Skeletal muscle tissue (tissue), 4 donors: Measurements from ENCODE around the gene MCF2L. TPM values are rescaled to one million over a fixed set of nuclear protein-coding genes. Genes with fewer than 3 reads are reported as not detected.
A peak's percentile ranks its signal among the peaks of the same experiment; 100 is the strongest.
"Not testable (repeated sequence)": the region's sequence is repeated elsewhere in the genome, so short reads cannot be mapped to it uniquely, and the experiment has no call there.

Source experiments
- H3K27ac ChIP-seq: one replicate; pipeline ENCODE4 v1.7.0; 2013; ENCODE audit warnings: mild to moderate bottlenecking, low read depth, low read length, inconsistent platforms
- H3K27me3 ChIP-seq, 3 donors: one replicate each; pipeline ENCODE4 v1.7.0; 2013; ENCODE audit warnings: low read length in 3 of 3; ENCODE audit not compliant: control insufficient read depth in 3 of 3, insufficient read depth in 3 of 3
- H3K36me3 ChIP-seq, 3 donors: one replicate each; pipeline ENCODE4 v1.7.0; 2013; ENCODE audit warnings: low read length in 3 of 3; ENCODE audit not compliant: control insufficient read depth in 3 of 3, insufficient read depth in 3 of 3
- H3K4me1 ChIP-seq, 3 donors: one replicate each; pipeline ENCODE4 v1.7.0; 2013; ENCODE audit warnings: low read length in 3 of 3, mild to moderate bottlenecking in 3 of 3; ENCODE audit not compliant: control insufficient read depth in 3 of 3, insufficient read depth in 3 of 3
- H3K4me3 ChIP-seq, 3 donors: one replicate each; pipeline ENCODE4 v1.7.0; 2013; ENCODE audit warnings: low read length in 3 of 3
- H3K9ac ChIP-seq, 3 donors: one replicate each; pipeline ENCODE4 v1.7.0; 2013; ENCODE audit warnings: low read length in 3 of 3, mild to moderate bottlenecking in 3 of 3, moderate library complexity in 2 of 3, low read depth in 1 of 3
- H3K9me3 ChIP-seq, 3 donors: one replicate each; pipeline ENCODE4 v1.7.0; 2013; ENCODE audit warnings: low read length in 3 of 3; ENCODE audit not compliant: control insufficient read depth in 3 of 3
- total RNA-seq: library from RNA; depleted of rRNA; stranded (reverse); fragments of >200 nt; gene quantifications from one replicate; pipeline ENCODE4 v1.2.3, GENCODE V29; 2014
- donor health status: Osteomylitis.

The MCF2L gene
- total RNA-seq, 1 donor from 2014 or later: 18.3 TPM

DNA sequence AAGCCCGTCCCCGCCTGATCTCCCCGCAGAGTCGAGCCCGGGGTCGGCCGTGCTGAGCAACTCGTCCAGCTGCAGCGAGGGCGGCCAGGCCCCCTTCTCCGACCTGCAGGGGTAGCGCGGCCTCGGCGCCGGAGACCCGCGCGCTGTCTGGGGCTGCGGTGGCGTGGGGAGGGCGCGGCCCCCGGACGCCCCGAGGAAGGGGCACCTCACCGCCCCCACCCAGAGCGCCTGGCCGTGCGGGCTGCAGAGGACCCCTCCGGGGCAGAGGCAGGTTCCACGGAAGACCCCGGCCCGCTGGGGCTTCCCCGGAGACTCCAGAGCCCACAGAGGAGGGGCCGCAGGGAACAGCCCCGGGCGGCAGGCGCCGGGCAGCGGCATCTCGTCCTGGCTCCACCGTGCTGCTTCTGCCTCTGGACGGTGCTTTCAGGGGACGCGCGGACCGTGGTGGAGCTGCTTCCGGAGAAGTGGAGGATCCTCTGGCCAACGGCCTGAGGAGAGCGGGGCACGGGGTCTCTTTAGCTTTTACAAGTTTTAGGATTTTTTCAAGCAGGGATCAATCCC is 127.8 kb downstream of the MCF2L start:
- Histone ChIP-seq H3K27ac (no peak overlapping the region), H3K36me3 (peaks cover 0 to 4% (median 0%) of the 10 kb centered on the region in 3 donors), H3K9ac (no peak overlapping the region), H3K4me1 (peaks cover 0 to 10% (median 0%) of the 10 kb centered on the region in 3 donors), H3K4me3 (no peak overlapping the region), H3K9me3 (no peaks in the 10 kb centered on the region), H3K27me3 (peaks cover 0 to 5% (median 5%) of the 10 kb centered on the region in 3 donors)

DNA sequence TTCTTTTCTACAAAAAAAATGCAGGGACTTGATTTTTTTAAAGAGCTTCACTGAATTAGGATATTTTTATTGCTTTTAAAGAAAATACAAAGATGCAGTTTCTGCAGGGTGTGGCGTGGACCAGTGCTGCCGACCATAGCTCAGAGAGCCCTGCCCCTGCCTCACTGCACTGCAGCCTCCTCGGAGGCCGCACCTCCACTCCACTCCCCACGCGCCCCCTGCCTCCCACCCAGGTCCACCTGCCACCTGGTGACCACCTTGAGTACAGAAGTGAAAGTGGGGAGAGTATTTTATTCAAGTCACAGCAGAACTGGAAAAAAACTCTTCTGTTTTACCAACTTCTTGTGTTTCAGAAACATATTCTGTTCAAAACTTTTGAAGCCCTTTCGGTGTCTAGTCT is 128.6 kb downstream of the MCF2L start:
- H3K9me3 ChIP-seq: no peaks in the 10 kb centered on the region
- H3K4me3 ChIP-seq: no peak overlapping the region
- no peak overlapping the region for H3K27ac ChIP-seq
- peaks cover 0 to 10% (median 0%) of the 10 kb centered on the region in 3 donors for H3K4me1 ChIP-seq
- H3K36me3 ChIP-seq: peaks cover 0 to 4% (median 0%) of the 10 kb centered on the region in 3 donors
- peak overlapping the region in 1 of 3 donors; percentile 54 for H3K9ac ChIP-seq
- H3K27me3 ChIP-seq: peaks cover 0 to 5% (median 5%) of the 10 kb centered on the region in 3 donors

- H3K36me3 ChIP-seq: peaks cover 0 to 4% (median 0%) of the 10 kb centered on the region in 3 donors
- peak overlapping the region in 1 of 3 donors; percentile 54 for H3K9ac ChIP-seq
- no peak overlapping the region for H3K27ac ChIP-seq
- H3K4me1 ChIP-seq: peaks cover 0 to 10% (median 0%) of the 10 kb centered on the region in 3 donors
- H3K9me3 ChIP-seq: no peaks in the 10 kb centered on the region
- H3K27me3 ChIP-seq: peaks cover 0 to 6% (median 5%) of the 10 kb centered on the region in 3 donors
- peak overlapping the region in 1 of 3 donors; percentile 19 for H3K4me3 ChIP-seq
Measured at GRCh38 chr13:113098162-113098732, 129.2 kb downstream of the MCF2L start.

DNA sequence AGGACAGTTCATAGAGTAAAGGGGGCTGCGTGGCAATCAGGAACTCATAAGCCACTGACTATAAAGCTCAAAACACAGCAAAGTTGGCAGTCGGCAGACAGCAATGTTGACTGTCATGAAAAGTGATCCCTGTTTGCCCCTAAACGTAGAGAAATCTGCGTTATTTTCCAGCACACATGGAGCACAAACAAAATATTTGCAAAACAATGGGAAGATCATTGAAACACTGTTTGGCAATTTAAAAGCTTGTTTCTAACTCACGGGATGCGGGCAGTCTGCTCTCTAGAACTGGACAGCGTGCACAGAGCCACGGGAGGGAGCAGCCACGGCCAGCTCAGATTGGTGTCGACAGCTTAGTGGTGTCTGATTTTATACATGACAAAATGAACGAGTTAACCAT is 130.1 kb downstream of the MCF2L start:
- no peaks in the 10 kb centered on the region for H3K9me3 ChIP-seq
- no peak overlapping the region for H3K9ac ChIP-seq

GRCh38 chr13:113102302-113102701 is 133.3 kb downstream of the MCF2L start:
- not testable (repeated sequence) for H3K9ac ChIP-seq, H3K36me3 ChIP-seq, H3K27ac ChIP-seq

More for the DNA sequence above, 130.1 kb downstream of the MCF2L start:
- peaks cover 0 to 10% (median 0%) of the 10 kb centered on the region in 3 donors for H3K4me1 ChIP-seq
- no peak overlapping the region for H3K27ac ChIP-seq
- H3K36me3 ChIP-seq: peaks cover 0 to 4% (median 0%) of the 10 kb centered on the region in 3 donors
- H3K27me3 ChIP-seq: peaks cover 2 to 11% (median 6%) of the 10 kb centered on the region in 3 donors
- no peak overlapping the region for H3K4me3 ChIP-seq

DNA sequence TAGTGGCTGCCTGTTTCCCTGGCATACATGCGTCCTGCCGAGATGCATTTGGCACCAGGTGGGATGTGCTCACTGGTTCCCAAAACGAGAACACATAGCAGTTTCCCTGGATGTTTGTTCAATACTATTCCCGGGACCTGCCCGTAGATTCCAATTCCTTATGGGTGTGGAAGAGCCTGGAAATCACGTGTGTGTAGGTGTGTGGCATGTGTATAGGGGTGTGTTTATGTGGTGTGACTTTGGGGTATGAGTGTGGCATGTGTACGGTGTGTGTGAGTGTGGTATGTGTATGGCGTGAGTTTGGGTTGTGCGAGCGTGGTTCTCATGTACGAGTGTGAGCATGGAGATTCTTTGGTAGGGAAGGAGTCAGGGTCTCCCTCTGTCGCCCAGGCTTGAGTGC is 133.7 kb downstream of the MCF2L start:
- H3K9ac ChIP-seq: no peak overlapping the region
- H3K9me3 ChIP-seq: no peaks in the 10 kb centered on the region
- H3K27me3 ChIP-seq: peaks cover 7 to 24% (median 20%) of the 10 kb centered on the region in 3 donors
- peaks cover 0 to 2% (median 0%) of the 10 kb centered on the region in 3 donors for H3K36me3 ChIP-seq
- no peak overlapping the region for H3K27ac ChIP-seq
- no peak overlapping the region for H3K4me3 ChIP-seq
- H3K4me1 ChIP-seq: peaks cover 0 to 8% (median 0%) of the 10 kb centered on the region in 3 donors

More at GRCh38 chr13:113102302-113102701, 133.3 kb downstream of the MCF2L start:
- not testable (repeated sequence) for H3K4me3 ChIP-seq, H3K4me1 ChIP-seq, H3K9me3 ChIP-seq
- H3K27me3 ChIP-seq: peaks cover 7 to 24% (median 20%) of the 10 kb centered on the region in 3 donors

- no peaks in the 10 kb centered on the region for H3K9me3 ChIP-seq
Measured at GRCh38 chr13:113103646-113104045, 134.6 kb downstream of the MCF2L start.

DNA sequence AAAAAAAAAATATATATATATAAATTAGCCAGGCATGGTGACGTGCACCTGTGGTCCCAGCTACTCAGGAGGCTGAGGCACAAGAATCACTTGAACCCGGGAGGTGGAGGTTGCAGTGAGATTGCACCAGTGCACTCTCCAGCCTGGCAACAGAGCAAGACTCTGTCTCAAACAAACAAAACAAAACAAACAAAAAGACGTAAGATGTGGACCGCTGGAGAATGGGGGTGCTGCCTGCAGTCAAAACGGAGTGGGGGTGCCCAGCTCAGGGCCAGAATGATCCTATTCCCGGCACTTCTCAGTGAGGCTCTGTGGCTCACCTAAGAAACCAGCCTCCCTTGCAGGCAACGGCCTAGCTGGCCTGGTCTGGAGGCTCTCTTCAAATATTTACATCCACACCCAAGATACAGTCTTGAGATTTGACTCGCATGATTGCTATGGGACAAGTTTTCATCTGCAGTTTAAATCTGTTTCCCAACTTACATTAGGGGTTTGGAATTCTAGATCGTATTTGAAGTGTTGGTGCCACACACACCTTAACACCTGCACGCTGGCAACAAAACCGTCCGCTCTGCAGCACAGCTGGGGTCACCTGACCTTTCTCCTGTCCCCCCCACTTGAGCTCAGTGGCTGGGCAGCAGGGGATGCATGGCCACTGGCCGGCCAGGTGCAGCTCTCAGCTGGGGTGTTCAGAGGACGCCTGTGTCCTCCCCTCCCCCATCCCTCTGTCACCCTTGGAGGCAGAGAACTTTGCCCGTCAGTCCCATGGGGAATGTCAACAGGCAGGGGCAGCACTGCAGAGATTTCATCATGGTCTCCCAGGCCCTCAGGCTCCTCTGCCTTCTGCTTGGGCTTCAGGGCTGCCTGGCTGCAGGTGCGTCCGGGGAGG is 136.3 kb downstream of the MCF2L start, which contains the start of gene F7:
Gene F7 (plus strand): TSS at position 760 of the 889 bp plus-strand sequence. CDS start 51 bp downstream, at position 811.
- Histone ChIP-seq H3K9me3 (no peaks in the 10 kb centered on the region), H3K4me3 (no peak within 1 kb of the TSS)

More at GRCh38 chr13:113103646-113104045, 134.6 kb downstream of the MCF2L start:
- H3K9ac ChIP-seq: no peak overlapping the region
- H3K4me3 ChIP-seq: no peak overlapping the region
- H3K36me3 ChIP-seq: peaks cover 0 to under 1% (median 0%) of the 10 kb centered on the region in 3 donors
- no peak overlapping the region for H3K27ac ChIP-seq
- H3K27me3 ChIP-seq: peaks cover 7 to 22% (median 20%) of the 10 kb centered on the region in 3 donors
- peaks cover 0 to 1% (median 0%) of the 10 kb centered on the region in 3 donors for H3K4me1 ChIP-seq

DNA sequence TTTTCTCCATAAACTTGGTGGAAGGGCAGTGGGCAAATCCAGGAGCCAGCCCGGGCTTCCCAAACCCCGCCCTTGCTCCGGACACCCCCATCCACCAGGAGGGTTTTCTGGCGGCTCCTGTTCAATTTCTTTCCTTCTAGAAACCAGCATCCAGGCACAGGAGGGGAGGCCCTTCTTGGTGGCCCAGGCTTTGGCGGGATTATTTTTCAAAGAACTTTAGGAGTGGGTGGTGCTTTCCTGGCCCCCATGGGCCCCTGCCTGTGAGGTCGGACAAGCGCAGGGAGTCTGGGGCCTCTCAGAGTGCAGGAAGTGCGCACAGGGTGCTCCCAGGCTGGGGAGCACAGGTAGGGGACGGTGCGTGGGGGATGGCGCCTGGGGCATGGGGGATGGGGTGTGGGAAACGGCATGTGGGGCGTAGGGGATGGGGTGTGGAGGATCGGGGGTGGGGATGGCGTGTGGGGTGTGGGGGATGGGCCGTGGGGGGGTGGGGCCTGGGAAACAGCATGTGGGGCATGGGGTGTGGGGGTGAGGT is 137.0 kb downstream of the MCF2L start:
- Histone ChIP-seq H3K27me3 (peaks cover 26 to 39% (median 38%) of the 10 kb centered on the region in 3 donors), H3K4me3 (no peak overlapping the region), H3K36me3 (no peaks in the 10 kb centered on the region), H3K9me3 (no peaks in the 10 kb centered on the region), H3K4me1 (peaks cover 0 to 6% (median 3%) of the 10 kb centered on the region in 3 donors), H3K9ac (no peak overlapping the region), H3K27ac (no peak overlapping the region)

More for the DNA sequence above, 136.3 kb downstream of the MCF2L start, which contains the start of gene F7:
- Histone ChIP-seq H3K27ac (no peak within 1 kb of the TSS), H3K4me1 (peaks cover 0 to 3% (median 0%) of the 10 kb centered on the region in 3 donors), H3K9ac (no peak within 1 kb of the TSS), H3K36me3 (no peaks in the 10 kb centered on the region), H3K27me3 (peaks cover 19 to 32% (median 31%) of the 10 kb centered on the region in 3 donors)
